NCI-H1105 (cell line): Measurements from ENCODE around the gene PI4KB.

Source experiments
- DNase-seq: peaks from one replicate; lab custom pipeline; 2025; lab: John Stamatoyannopoulos, UW

PI4KB gene

GRCh38 chr1:151346082-151346768, 19.0 kb upstream of the PI4KB start:
- DNase-seq, result no peak

GRCh38 chr1:151344291-151344690, 17.1 kb upstream of the PI4KB start:
- DNase-seq, result no peak

- no peak for DNase-seq
Measured at GRCh38 chr1:151343587-151343986, 16.4 kb upstream of the PI4KB start.

GRCh38 chr1:151342569-151342968, 15.4 kb upstream of the PI4KB start:
- no peak for DNase-seq

- no peak for DNase-seq
Measured at GRCh38 chr1:151342021-151342420, 14.8 kb upstream of the PI4KB start.

GRCh38 chr1:151340870-151341754, 13.9 kb upstream of the PI4KB start:
- DNase-seq, result peak; percentile 79

GRCh38 chr1:151336556-151336955, 9.3 kb upstream of the PI4KB start:
- DNase-seq, result no peak

GRCh38 chr1:151334822-151335221, 7.6 kb upstream of the PI4KB start:
- no peak for DNase-seq

- no peak for DNase-seq
Measured at GRCh38 chr1:151327903-151328674, 873 bp upstream of the PI4KB start.

GRCh38 chr1:151326619-151327222, 495 bp downstream of the PI4KB start:
- DNase-seq, result no peak

GRCh38 chr1:151325646-151326429, 1.4 kb downstream of the PI4KB start:
- DNase-seq, result no peak

GRCh38 chr1:151325231-151325630, 2.0 kb downstream of the PI4KB start:
- no peak for DNase-seq

- DNase-seq, result no peak
Measured at GRCh38 chr1:151324390-151324930, 2.8 kb downstream of the PI4KB start.

GRCh38 chr1:151318975-151319374, 8.2 kb downstream of the PI4KB start:
- no peak for DNase-seq

- DNase-seq, result no peak
Measured at GRCh38 chr1:151315565-151316235, 11.5 kb downstream of the PI4KB start.

GRCh38 chr1:151314137-151314875, 12.9 kb downstream of the PI4KB start:
- DNase-seq, result no peak

GRCh38 chr1:151313501-151313900, 13.7 kb downstream of the PI4KB start:
- no peak for DNase-seq

GRCh38 chr1:151312826-151313225, 14.4 kb downstream of the PI4KB start:
- no peak for DNase-seq

GRCh38 chr1:151312411-151312810, 14.8 kb downstream of the PI4KB start:
- DNase-seq, result no peak
